Activated T-cell treated with anti-CD3 and anti-CD28 coated beads, Interleukin-2, amount 50 U/mL, for 4 hours (primary cell): ENCODE data around the gene PNPLA7. TPM values are rescaled to one million over a fixed set of nuclear protein-coding genes. Genes with fewer than 3 reads are reported as not detected.
"Not testable (repeated sequence)": the region's sequence is repeated elsewhere in the genome, so short reads cannot be mapped to it uniquely, and the experiment has no call there.

ENCODE experiments used
- ATAC-seq, 2 donors: fragments of 200-7000 bp; cut with Tn5 transposase; one replicate each; pipeline ENCODE4 v1.10.0; 2021
- DNase-seq: peaks from one replicate; pipeline ENCODE4 v3.0.0-alpha.2; 2020
- H3K27me3 Mint-ChIP-seq: one replicate; pipeline ENCODE4 v1.8.0; 2021; ENCODE audit warnings: low read depth, mixed read lengths
- H3K36me3 Mint-ChIP-seq: one replicate; pipeline ENCODE4 v1.8.0; 2022; ENCODE audit warnings: mixed read lengths; ENCODE audit not compliant: insufficient read depth
- H3K4me1 Mint-ChIP-seq: one replicate; pipeline ENCODE4 v1.8.0; 2021; ENCODE audit warnings: low read depth, mixed read lengths
- H3K4me3 Mint-ChIP-seq: one replicate; pipeline ENCODE4 v1.8.0; 2021; ENCODE audit warnings: mild to moderate bottlenecking, moderate library complexity, mixed read lengths
- H3K9me3 Mint-ChIP-seq: one replicate; pipeline ENCODE4 v1.8.0; 2021; ENCODE audit warnings: mixed read lengths
- total RNA-seq, 3 donors: library from RNA; stranded (reverse); gene quantifications; one replicate each; pipeline ENCODE4 v1.2.1, GENCODE V29; 2021

Gene PNPLA7
- total RNA-seq, 3 donors from 2014 or later: 1.3 to 1.9 (median 1.8) TPM

DNA sequence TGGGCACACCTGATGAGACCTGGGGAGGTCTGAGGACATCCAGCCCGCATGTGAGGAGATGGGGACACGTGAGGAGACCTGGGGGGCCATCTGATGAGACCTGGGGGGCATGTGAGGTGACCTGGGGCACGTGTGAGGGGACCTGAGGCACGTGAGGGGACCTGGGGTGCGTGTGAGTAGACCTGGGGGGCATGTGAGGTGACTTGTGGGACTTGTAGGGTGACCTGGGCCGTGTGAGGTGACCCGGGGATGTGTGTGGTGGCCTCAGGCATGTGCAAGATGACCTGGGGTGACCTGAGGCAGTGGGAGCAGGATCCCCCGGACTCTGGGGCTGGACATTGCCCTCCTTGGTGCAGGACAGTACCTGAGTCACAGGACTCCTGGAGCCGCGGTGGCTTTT, 30.6 kb downstream of the PNPLA7 start:
- ATAC-seq: no peak
- no peak for DNase-seq
- no peaks in the 10 kb centered on the region for H3K4me1 Mint-ChIP-seq
- no peaks in the 10 kb centered on the region for H3K27me3 Mint-ChIP-seq
- H3K4me3 Mint-ChIP-seq: no peak overlapping the region
- H3K36me3 Mint-ChIP-seq: no peaks in the 10 kb centered on the region
- no peaks in the 10 kb centered on the region for H3K9me3 Mint-ChIP-seq

DNA sequence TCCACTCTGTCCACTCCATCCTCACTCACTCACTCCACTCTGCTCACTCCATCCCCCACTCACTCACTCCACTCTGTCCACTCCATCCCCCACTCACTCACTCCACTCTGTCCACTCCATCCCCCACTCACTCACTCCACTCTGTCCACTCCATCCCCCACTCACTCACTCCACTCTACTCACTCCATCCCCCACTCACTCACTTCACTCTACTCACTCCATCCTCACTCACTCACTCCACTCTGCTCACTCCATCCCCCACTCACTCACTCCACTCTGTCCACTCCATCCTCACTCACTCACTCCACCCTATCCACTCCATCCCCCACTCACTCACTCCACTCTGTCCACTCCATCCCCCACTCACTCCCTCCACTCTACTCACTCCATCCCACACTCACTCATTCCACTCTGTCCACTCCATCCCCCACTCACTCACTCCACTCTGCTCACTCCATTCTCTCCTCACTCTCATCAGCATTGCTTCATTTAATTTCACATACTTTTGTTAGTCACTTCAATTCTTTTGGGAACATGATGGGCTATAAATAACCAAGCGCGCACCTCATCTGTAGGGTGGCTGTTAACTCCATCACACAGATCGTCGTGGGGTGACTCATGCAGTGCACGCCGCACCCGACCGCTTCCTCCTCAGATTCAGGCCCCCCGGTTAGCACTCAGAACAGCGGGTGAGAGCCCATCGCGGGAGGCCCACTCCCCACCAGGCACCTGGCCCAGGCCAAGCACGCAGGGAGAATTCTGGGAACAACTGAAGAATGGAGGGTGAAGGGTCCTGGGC, 31.3 kb downstream of the PNPLA7 start:
- H3K9me3 Mint-ChIP-seq: not testable (repeated sequence)

DNA sequence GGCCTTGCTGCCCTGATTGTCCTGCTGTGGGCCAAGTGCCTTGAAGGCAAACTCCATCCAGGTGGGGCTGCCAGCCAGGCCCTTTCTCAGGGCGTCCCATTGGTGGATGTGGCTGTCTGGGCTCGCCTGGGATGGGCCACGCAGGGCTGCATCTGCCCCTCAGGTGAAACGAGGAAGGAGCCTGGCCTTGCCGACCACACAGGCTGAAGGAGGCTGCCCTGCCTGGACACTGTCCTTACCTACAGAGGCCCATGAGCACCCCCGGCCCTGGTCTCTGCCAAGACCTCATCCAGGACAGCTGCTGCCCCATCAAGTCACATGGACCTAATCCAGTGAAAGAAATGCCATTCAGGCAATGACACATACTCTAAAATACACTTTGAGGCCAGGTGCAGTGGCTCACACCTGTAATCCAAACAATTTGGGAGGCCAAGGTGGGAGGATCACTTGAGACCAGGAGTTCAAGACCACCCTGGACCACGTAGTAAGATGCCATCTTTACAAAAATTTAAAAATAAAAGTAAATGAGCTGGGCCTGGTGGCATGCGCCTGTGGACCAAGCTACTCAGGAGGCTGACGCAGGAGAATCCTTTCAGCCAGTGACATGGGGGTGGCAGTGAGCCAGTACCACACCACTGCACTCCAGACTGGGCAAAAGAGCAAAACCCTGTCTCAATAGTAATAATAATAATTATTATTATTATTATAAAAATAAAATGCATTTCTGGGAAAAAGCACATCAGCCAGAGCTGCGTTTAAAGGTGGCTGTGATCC, 33.9 kb downstream of the PNPLA7 start:
- Mint-ChIP-seq H3K9me3 (no peaks in the 10 kb centered on the region), H3K4me3 (no peak overlapping the region), H3K27me3 (no peaks in the 10 kb centered on the region), H3K36me3 (no peaks in the 10 kb centered on the region), H3K4me1 (peaks cover 4% of the 10 kb centered on the region)
- ATAC-seq (no peak), DNase-seq (no peak)

More for the DNA sequence above, 31.3 kb downstream of the PNPLA7 start:
- H3K27me3 Mint-ChIP-seq, ATAC-seq, H3K4me1 Mint-ChIP-seq, DNase-seq, H3K4me3 Mint-ChIP-seq, H3K36me3 Mint-ChIP-seq: not testable (repeated sequence)

DNA sequence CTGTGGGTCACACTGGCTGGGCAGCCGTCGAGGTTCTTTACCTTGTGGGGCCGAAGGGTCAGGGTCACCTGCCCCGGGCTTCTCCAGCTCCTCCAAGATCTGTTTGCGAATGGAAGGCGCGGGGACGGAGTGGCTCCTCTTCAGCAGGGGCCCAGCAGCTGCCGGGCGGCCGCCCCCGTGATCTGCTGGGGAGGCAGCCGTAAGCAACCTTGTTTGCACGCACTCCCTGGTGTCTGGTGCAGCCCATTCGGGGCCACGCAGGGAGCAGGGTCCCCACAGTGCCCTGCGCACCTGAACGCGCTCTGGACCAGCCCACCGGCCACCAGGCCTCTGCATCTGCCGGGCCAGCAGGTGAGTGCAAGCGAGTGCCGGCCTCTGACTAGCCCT, 34.9 kb downstream of the PNPLA7 start:
- no peak for DNase-seq
- no peak for ATAC-seq
- Mint-ChIP-seq H3K4me1 (peaks cover 4% of the 10 kb centered on the region), H3K4me3 (no peak overlapping the region), H3K9me3 (no peaks in the 10 kb centered on the region), H3K27me3 (no peaks in the 10 kb centered on the region), H3K36me3 (no peaks in the 10 kb centered on the region)

DNA sequence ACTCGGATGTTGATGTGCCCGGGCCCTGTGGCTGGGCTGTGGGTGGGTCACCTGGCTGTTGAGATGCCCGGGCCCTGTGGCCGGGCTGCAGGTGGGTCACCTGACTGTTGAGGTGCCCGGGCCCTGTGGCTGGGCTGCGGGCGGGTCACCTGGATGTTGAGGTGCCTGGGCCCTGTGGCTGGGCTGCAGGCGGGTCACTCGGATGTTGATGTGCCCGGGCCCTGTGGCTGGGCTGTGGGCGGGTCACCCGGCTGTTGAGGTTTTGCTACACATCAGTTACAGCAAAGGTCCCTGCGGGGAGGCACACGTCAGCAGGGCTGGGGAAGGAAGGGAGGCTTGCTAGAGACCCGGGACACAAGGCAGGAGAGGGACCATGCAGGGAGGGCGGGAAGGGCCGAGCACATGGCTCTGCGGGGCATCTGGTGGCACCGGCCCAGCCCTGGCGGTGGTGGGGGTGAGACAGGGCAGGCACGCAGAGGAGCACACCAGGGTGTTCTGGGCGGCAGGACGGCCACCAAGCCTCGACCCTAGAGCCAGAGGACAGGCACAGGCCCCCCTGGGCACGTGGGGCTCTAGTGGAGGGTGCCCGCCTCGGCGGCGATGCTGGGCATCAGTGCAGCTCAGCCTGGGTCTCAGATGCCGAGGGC, 35.4 kb downstream of the PNPLA7 start:
- ATAC-seq: no peak
- Mint-ChIP-seq H3K27me3 (no peaks in the 10 kb centered on the region), H3K9me3 (no peaks in the 10 kb centered on the region), H3K4me1 (peaks cover 4% of the 10 kb centered on the region), H3K36me3 (no peaks in the 10 kb centered on the region), H3K4me3 (no peak overlapping the region)
- DNase-seq: no peak

DNA sequence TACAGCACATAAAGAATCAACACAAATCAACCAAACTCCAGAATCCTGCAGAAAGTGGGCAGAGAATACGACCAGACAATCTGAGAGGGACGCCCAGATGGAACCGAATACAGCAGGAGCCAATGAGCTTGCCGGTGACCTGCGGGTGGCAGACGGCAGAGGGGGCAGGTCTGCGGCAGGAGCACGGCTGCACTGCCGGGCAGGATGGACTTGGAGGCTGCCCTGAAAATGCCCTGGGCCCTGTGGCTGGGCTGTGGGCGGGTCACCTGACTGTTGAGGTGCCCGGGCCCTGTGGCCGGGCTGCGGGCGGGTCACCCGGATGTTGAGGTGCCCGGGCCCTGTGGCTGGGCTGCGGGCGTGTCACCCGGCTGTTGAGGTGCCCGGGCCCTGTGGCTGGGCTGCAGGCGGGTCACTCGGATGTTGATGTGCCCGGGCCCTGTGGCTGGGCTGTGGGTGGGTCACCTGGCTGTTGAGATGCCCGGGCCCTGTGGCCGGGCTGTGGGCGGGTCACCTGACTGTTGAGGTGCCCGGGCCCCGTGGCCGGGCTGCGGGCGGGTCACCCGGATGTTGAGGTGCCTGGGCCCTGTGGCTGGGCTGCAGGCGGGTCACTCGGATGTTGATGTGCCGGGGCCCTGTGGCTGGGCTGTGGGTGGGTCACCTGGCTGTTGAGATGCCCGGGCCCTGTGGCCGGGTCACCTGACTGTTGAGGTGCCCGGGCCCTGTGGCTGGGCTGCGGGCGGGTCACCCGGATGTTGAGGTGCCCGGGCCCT, 36.2 kb downstream of the PNPLA7 start:
- not testable (repeated sequence) for H3K4me1 Mint-ChIP-seq, H3K36me3 Mint-ChIP-seq, DNase-seq, ATAC-seq, H3K27me3 Mint-ChIP-seq, H3K9me3 Mint-ChIP-seq, H3K4me3 Mint-ChIP-seq

DNA sequence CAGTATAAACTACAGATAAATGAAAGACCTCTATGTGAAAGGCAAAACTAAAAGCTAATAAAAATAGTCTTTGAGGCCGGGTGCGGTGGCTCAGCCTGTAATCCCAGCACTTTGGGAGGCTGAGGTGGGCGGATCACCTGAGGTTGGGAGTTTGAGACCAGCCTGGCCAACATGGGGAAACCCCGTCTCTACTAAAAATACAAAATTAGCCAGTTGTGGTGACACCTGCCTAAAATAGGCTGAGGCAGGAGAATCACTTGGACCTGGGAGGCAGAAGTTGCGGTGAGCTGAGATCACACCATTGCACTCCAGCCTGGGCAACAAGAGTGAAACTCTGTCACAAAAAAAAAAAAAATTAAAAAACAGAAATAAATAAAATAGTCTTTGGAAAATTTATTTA, 37.1 kb downstream of the PNPLA7 start:
- not testable (repeated sequence) for ATAC-seq, H3K4me1 Mint-ChIP-seq, DNase-seq, H3K9me3 Mint-ChIP-seq, H3K36me3 Mint-ChIP-seq, H3K4me3 Mint-ChIP-seq, H3K27me3 Mint-ChIP-seq

DNA sequence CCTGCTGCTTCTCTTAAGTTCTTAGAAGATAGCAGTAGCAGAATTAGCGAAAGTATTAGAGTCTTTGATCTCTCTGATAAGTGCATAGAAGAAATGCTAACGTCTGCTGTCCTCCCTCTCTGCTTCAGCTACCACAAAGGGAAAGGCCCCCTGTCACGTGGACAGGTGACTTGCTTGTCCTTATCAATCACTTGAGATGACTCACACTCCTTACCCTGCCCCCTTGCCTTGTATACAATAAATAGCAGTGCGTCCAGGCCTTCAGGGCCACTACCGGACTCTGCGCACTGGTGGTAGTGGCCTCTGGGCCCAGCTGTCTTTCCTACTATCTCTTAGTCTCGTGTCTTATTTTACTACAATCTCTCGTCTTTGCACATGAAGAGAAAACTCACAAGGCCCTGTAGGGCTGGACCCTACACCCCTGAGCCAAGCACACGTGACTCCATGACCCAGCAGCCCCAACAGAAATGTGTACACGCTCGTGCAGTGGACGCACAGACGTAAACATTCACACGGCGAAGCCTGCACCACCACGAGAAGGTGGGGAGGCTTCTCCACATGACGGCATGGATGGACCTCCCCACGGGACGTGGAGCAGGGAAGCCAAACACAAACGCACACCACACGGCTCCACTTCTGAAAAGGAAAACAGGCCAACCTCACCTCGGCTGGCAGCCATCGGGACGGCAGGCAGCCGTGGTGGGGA, 38.3 kb downstream of the PNPLA7 start:
- H3K4me3 Mint-ChIP-seq: no peak overlapping the region
- no peak for DNase-seq
- H3K27me3 Mint-ChIP-seq: no peaks in the 10 kb centered on the region
- H3K36me3 Mint-ChIP-seq: no peaks in the 10 kb centered on the region
- no peak for ATAC-seq
- peaks cover 4% of the 10 kb centered on the region for H3K4me1 Mint-ChIP-seq
- H3K9me3 Mint-ChIP-seq: no peaks in the 10 kb centered on the region

DNA sequence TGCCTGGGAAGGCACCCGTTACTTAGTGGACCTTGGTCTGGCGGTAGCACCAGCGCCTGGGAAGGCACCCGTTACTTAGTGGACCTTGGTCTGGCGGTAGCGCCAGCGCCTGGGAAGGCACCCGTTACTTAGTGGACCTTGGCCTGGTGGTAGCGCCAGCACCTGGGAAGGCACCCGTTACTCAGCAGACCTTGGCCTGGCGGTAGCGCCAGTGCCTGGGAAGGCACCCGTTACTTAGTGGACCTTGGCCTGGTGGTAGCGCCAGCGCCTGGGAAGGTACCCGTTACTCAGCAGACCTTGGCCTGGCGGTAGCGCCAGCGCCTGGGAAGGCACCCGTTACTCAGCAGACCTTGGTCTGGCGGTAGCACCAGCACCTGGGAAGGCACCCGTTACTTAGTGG, 39.1 kb downstream of the PNPLA7 start:
- not testable (repeated sequence) for H3K27me3 Mint-ChIP-seq, H3K9me3 Mint-ChIP-seq, H3K4me1 Mint-ChIP-seq, H3K36me3 Mint-ChIP-seq, H3K4me3 Mint-ChIP-seq, ATAC-seq, DNase-seq

DNA sequence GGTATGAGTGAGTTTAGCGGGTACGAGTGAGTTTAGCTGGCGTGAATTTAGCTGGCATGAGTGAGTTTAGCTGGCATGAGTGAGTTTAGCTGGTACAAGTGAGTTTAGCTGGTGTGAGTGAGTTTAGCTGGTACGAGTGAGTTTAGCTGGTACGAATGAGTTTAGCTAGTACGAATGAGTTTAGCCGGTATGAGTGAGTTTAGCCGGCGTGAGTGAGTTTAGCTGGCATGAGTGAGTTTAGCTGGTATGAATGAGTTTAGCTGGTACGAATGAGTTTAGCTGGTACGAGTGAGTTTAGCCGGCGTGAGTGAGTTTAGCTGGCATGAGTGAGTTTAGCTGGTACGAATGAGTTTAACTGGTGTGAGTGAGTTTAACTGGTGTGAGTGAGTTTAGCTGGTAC, 41.0 kb downstream of the PNPLA7 start:
- Mint-ChIP-seq H3K36me3 (no peaks in the 10 kb centered on the region), H3K4me1 (peaks cover 4% of the 10 kb centered on the region), H3K9me3 (no peaks in the 10 kb centered on the region), H3K4me3 (no peak overlapping the region), H3K27me3 (no peaks in the 10 kb centered on the region)
- DNase-seq (no peak), ATAC-seq (no peak)

DNA sequence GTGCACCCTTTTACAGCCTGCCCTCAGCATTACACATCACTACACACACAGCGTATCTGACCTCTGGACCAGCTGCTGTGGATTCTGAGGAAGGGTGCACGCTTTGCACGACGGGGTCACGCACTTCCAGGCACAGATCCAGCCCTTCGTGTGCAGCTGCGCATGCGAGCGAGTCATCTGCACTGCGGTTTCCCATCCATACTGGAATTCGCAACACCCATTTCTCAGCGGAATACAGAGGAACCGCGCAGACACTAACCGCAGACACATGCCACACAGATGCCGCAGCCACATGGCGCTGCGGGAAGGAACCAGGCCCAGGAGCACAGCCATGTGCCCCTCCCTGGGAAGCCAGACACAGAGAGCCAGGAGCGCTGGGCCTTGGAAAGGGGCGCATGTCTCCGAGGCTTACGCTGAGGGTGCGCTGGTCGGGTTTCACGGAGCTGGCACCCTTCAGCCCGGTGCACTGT, 43.5 kb downstream of the PNPLA7 start:
- Mint-ChIP-seq H3K4me1 (no peaks in the 10 kb centered on the region), H3K27me3 (no peaks in the 10 kb centered on the region), H3K4me3 (no peak overlapping the region), H3K36me3 (no peaks in the 10 kb centered on the region), H3K9me3 (no peaks in the 10 kb centered on the region)
- no peak for ATAC-seq
- DNase-seq: no peak

DNA sequence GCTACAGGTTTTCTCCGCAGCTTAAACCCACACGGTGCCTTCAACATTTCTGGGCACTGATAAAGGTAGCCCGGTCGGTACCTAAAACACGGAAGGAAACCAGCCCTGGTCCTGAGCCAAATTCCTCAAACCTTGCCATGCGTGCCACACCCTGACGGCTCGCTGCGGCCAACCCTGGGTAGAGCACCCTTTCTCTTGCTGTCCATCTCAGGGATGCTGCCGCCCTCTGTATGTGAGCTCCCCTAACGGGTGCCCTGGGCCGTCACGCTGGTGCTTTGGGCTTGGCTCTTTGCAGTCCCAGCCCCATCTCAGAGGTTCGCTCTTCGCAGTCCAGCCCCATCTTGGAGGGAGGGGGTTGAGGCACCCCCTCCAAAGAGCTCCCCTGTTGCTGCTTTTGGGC, 43.9 kb downstream of the PNPLA7 start:
- H3K27me3 Mint-ChIP-seq: no peaks in the 10 kb centered on the region
- no peaks in the 10 kb centered on the region for H3K4me1 Mint-ChIP-seq
- H3K9me3 Mint-ChIP-seq: no peaks in the 10 kb centered on the region
- no peak overlapping the region for H3K4me3 Mint-ChIP-seq
- no peaks in the 10 kb centered on the region for H3K36me3 Mint-ChIP-seq
- DNase-seq (no peak), ATAC-seq (no peak)

DNA sequence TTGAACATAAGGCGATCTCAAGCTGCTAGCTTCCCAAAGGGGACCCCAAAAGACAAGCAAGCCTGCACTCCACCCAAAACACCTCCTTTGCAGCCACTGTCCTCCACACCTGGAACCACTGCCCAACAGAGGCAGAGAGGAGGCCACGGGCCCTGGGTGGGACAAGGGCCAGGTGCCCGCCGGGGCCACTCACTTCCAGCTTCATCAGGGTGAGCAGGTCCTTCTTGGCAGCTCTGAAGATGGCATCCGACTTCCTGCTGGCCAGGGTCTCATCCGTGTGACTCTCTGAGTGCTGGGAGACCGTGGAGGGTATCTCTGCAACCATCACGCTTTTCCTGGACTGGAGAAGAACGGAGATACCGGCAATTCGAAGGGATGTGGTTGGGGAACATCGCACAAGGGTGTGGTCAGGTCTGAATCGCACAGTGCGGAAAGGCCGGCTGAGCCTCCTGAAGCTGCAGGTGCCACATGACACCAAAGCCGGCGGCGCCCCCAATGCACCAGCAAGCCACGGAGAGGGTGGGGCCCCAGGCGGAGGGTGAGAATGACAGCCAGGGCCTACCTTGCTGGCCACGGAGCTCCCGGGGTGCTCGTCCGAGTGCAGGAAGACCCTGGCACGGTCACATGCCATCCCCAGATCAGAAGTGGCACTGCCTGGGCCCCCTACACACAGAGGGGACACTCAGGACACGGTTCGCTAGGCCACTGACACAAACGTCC, 44.6 kb downstream of the PNPLA7 start:
- DNase-seq (no peak), ATAC-seq (no peak)
- no peaks in the 10 kb centered on the region for H3K36me3 Mint-ChIP-seq
- H3K4me1 Mint-ChIP-seq: no peaks in the 10 kb centered on the region
- no peak overlapping the region for H3K4me3 Mint-ChIP-seq
- no peaks in the 10 kb centered on the region for H3K27me3 Mint-ChIP-seq
- no peaks in the 10 kb centered on the region for H3K9me3 Mint-ChIP-seq
